GM19043 (cell line): ENCODE measurements around the gene MPV17L2.
A peak's percentile ranks its signal among the peaks of the same experiment; 100 is the strongest.
"Not testable (repeated sequence)": the region's sequence is repeated elsewhere in the genome, so short reads cannot be mapped to it uniquely, and the experiment has no call there.

ENCODE experiments used
- ATAC-seq: cut with Tn5 transposase; IDR thresholded peaks from one replicate; pipeline ENCODE4 v1.9.1; 2021; ENCODE audit warnings: low read depth; ENCODE audit not compliant: unreplicated experiment

MPV17L2 gene

GRCh38 chr19:18192673-18193387 lies at the start of gene MPV17L2:
TSS of gene MPV17L2 (plus strand) at chr19:18193218. CDS start at chr19:18193282, 64 bp downstream.
- ATAC-seq, result peak; percentile 88

DNA sequence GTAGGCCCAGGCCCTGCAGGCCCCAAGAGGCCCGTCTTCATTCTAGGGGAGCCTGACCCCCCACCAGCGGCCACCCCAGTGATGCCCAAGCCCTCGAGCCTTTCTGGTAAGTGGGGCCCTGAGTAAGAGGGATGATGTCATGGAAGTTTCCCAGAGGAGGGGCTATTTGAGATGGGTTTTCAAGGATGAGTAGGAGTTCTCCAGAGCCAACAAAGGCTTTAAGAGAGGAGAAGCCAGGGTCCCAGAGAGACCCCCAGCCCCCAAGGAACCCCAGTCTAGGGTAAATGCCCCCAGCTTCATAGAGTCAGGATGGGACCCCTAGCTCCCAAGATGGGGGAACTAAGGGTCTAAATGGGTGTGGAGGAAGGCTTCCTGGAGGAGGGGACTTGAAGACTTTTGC lies 49.1 kb upstream of the MPV17L2 start:
- no peak for ATAC-seq

DNA sequence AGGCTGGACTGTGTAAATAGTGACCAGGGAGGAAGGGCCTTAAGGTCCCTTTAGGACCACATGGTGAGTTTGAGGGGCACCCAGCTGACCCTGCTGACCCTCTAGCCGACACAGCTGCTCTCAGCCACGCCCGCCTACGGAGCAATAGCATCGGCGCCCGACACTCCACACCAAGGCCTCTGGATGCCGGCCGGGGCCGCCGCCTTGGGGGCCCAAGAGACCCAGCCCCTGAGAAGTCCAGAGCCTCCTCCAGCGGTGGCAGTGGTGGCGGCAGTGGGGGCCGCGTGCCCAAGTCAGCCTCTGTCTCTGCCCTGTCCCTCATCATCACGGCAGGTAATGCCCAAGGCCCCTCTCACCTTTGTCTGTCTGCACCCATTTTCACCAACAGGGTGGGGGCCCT lies 48.7 kb upstream of the MPV17L2 start:
- ATAC-seq, result no peak

GRCh38 chr19:18144906-18145305 lies 48.1 kb upstream of the MPV17L2 start:
- no peak for ATAC-seq

- ATAC-seq, result no peak
Observed at GRCh38 chr19:18145391-18145999, 47.5 kb upstream of the MPV17L2 start.

GRCh38 chr19:18147396-18147795 lies 45.6 kb upstream of the MPV17L2 start:
- ATAC-seq, result no peak

DNA sequence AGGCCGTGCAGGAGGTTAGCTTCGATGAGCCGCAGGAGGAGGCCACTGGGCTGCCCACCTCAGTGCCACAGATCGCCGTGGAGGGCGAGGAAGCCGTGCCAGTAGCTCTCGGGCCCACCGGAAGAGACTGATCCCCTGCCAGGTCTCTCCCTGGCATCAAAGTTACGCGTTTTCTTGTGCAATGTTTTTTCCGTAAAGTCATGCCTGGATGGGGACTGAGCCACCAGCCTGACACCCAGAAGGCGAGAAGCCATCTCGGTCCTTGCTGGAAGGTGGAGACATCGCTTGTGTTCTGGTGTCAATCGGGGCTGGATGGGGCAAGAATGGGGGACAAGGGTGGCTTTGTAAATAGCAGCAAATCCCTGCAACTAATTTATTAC lies 43.4 kb upstream of the MPV17L2 start:
- ATAC-seq, result no peak

DNA sequence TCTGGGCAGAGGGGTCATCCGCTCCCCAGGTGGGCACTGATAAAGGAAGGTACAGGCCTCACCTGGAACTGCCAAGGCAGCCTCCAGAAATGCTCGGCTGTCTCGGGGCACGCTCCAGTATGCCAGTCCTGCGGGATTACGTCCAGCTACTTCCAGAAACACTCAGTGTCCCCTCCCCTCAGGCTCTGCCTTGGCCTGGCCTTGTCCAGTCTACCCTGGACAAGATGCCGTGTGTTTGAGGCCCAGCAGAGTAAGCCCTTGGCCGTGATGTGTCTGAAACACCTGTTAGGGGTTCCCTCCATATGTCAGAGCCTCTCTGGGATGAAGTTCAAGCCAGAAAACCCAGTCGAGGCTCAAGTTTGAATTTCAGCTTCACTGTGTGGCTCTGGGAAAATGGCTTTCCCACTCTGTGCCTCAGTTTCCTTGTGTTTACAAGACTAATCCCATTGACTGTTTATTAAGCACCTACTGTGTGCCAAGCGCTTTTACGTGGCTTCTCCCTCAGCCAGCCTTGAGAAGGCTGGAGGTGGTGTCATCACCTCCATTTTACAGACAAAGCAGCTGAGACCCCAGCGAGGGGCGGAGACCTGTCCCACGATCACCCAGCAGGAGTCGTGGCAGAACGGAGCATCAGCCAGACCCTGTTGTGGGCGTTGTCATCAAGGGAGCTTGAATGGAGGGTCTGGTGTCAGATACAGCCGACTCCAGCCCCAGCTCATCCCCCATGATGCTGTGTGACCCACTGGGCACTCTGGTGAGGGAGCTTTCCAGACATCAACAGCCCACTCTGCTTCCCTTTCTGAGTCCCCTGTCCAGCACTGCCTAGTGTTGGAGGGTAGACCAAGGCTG lies 42.0 kb upstream of the MPV17L2 start:
- ATAC-seq, result no peak

GRCh38 chr19:18152442-18152816 lies 40.6 kb upstream of the MPV17L2 start:
- ATAC-seq, result peak; percentile 62

- peak; percentile 71 for ATAC-seq
Observed at GRCh38 chr19:18152817-18153555, 40.0 kb upstream of the MPV17L2 start, which contains the start of gene PIK3R2. TSS of gene PIK3R2 (plus strand) at chr19:18153163. CDS start at chr19:18155880, 2,717 bp downstream.

- ATAC-seq, result no peak
Observed at GRCh38 chr19:18153556-18154134, 39.4 kb upstream of the MPV17L2 start.

- ATAC-seq, result no peak
Observed at GRCh38 chr19:18155095-18156087, 37.6 kb upstream of the MPV17L2 start.

GRCh38 chr19:18156268-18156667 lies 36.8 kb upstream of the MPV17L2 start:
- no peak for ATAC-seq

GRCh38 chr19:18156841-18157464 lies 36.1 kb upstream of the MPV17L2 start:
- no peak for ATAC-seq

DNA sequence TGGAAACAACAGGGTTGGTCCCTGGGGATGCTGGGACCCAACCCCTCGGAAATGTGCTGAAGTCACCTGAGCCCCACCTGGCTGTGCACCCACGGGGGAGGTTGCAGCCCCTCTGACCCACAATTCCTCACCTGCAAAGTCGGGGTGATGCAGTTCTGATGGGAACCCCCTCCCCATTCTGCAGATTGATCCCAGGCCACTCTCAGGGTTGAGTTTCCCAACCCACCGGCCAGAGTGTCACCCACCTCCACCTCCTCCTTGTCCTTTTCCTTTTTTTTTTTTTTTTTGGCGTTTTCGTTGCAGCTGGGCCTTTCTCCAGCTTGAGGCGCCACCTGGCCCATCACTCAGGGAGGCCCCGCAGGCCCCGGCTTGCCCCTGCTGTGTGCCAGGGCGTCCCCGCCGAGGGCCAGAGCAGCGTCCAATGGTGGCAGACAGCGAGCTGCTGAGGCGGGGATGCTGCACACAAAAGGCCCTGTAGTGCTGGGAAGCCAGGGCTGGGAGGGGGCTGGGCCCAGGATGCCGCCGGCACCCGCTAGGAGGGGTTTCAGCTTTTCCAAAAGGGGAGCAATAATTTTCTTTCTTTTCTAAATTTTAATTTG lies 35.5 kb upstream of the MPV17L2 start:
- no peak for ATAC-seq

DNA sequence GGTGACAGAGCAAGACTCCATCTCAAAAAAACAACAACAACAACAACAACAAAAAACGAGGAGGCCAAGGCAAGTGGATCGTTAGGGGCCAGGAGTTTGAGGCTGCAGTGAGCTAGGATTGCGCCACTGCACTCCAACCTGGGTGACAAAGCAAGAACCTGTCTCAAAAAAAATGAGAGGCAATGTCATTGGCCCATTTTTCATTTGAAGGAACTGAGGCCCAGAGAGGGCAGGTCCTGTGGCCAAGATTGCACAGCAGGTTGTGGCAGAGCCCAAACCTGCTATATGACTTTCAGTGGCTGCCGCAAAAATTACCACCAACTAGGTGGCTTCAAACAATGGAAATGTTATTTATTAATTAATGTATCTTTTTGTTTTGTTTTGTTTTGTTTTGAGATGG lies 34.6 kb upstream of the MPV17L2 start:
- ATAC-seq, result no peak

DNA sequence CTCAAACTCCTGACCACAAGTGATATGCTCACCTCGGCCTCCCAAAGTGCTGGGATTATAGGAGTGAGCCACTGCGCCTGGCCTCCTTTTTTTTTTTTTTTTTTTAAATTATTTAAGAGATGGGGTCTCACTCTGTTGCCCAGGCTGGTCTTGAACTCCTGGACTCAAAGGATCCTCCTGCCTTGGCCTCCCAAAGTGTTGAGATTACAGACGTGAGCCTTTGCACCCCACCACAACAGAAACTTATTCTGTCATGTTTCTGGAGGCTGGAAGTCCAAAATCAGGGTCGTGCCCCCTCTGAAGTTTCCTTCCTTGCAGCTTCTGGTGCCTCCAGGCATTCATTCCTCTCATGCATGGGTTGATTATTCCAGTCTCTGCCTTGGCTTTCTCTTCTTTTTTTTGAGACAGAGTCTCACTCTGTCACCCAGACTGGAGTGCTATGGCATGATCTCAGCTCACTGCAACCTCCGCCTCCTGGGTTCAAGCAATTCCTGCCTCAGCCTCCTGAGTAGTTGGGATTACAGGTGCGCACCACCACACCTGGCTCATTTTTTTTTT lies 33.9 kb upstream of the MPV17L2 start:
- ATAC-seq, result not testable (repeated sequence)

DNA sequence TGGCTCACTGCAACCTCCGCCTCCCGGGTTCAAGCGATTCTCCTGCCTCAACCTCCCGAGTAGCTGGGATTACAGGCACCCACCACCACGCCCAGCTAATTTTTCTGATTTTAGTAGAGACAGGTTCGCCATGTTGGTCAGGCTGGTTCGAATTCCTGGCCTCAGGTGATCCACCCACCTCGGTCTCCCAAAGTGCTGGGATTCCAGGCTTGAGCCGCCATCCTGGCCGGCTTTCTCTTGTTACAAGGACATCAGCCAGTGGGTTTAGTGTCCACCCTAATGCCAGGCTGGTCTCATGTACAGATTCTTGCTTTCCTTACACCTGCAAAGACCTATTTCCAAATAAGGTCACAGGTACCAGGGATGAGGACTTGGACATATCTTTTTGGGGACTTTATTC lies 33.2 kb upstream of the MPV17L2 start:
- no peak for ATAC-seq
